HEK293 (cell line): ENCODE results near the gene ISM1.

Source experiments
- CTCF ChIA-PET: fragments of 350-600 bp; formaldehyde crosslinking; extraction: SDS; loops from one replicate; lab custom pipeline; 2021; ENCODE audit warnings: antibody characterized with exemption; lab: Yijun Ruan, JAX
- POLR2A ChIA-PET: fragments of 300-600 bp; formaldehyde crosslinking; extraction: SDS; loops from one replicate; lab custom pipeline; 2020; ENCODE audit warnings: antibody characterized with exemption, inconsistent platforms; lab: Yijun Ruan, JAX
- H3K27ac ChIP-seq: fragments of 200-500 bp; sonication (Bioruptor generic); 2 replicates; pipeline ENCODE4 v1.5.1; 2014; ENCODE audit warnings: low read depth, low read length, control low read depth, inconsistent platforms; ENCODE audit errors: extremely low read depth
- H3K36me3 ChIP-seq, 2 experiments: fragments of 200-500 bp in 1 of 2; sonication (Bioruptor generic) in 1 of 2; 1 replicate in 1 of 2; 2 replicates in 1 of 2; pipeline ENCODE4 v1.5.1; 2014 to 2017; ENCODE audit warnings: inconsistent platforms in 2 of 2, low read length in 2 of 2; ENCODE audit not compliant: control insufficient read depth in 2 of 2, insufficient read depth in 1 of 2
- H3K4me1 ChIP-seq: fragments of 200-500 bp; sonication (Bioruptor generic); 2 replicates; pipeline ENCODE4 v1.5.1; 2014; ENCODE audit warnings: mild to moderate bottlenecking, low read length, inconsistent platforms; ENCODE audit not compliant: control insufficient read depth, insufficient read depth
- H3K4me3 ChIP-seq: 2 replicates; pipeline ENCODE4 v1.5.1; 2011; ENCODE audit warnings: low read depth, mild to moderate bottlenecking, control low read depth, low read length, moderate library complexity
- H3K9me3 ChIP-seq: fragments of 200-500 bp; sonication (Bioruptor generic); 2 replicates; pipeline ENCODE4 v1.5.1; 2014; ENCODE audit warnings: low read depth, low read length, inconsistent platforms; ENCODE audit not compliant: control insufficient read depth, insufficient read depth
- ELK4 ChIP-seq: IDR thresholded peaks from 2 replicates; pipeline ENCODE4 v1.6.1; 2011; ENCODE audit warnings: mild to moderate bottlenecking, low read depth, low read length, borderline replicate concordance
- SCRT1 ChIP-seq: fragments of 450-650 bp; formaldehyde crosslinking; IDR thresholded peaks from 2 replicates; pipeline ENCODE4 v1.5.1; 2016; ENCODE audit warnings: missing biosample characterization, missing genetic modification characterization, borderline replicate concordance
- ZNF121 ChIP-seq: fragments of 450-650 bp; formaldehyde crosslinking; IDR thresholded peaks from 2 replicates; pipeline ENCODE4 v1.5.1; 2016; ENCODE audit warnings: missing biosample characterization, missing genetic modification characterization
- ZNF16 ChIP-seq: fragments of 450-650 bp; formaldehyde crosslinking; IDR thresholded peaks from 2 replicates; pipeline ENCODE4 v1.5.1; 2016; ENCODE audit warnings: low read depth, missing biosample characterization, missing genetic modification characterization
- ZNF19 ChIP-seq: fragments of 450-650 bp; formaldehyde crosslinking; IDR thresholded peaks from 2 replicates; pipeline ENCODE4; 2016; ENCODE audit warnings: missing biosample characterization, missing genetic modification characterization, low read depth
- ZNF221 ChIP-seq: fragments of 450-650 bp; formaldehyde crosslinking; IDR thresholded peaks from 2 replicates; pipeline ENCODE4 v1.5.1; 2017; ENCODE audit warnings: missing biosample characterization, missing genetic modification characterization, borderline replicate concordance
- ZNF324 ChIP-seq: fragments of 450-650 bp; formaldehyde crosslinking; IDR thresholded peaks from 2 replicates; pipeline ENCODE4 v1.5.1; 2016; ENCODE audit warnings: missing biosample characterization, missing genetic modification characterization
- ZNF660 ChIP-seq: fragments of 450-650 bp; IDR thresholded peaks from 2 replicates; pipeline ENCODE4 v1.5.1; 2018; ENCODE audit warnings: missing biosample characterization, mild to moderate bottlenecking, missing genetic modification characterization
- ZNF785 ChIP-seq: fragments of 450-650 bp; formaldehyde crosslinking; IDR thresholded peaks from 2 replicates; pipeline ENCODE4 v1.5.1; 2016; ENCODE audit warnings: missing biosample characterization, missing genetic modification characterization
- TF ChIP-seq, protein P1 (sequence below): fragments of 450-650 bp; formaldehyde crosslinking; IDR thresholded peaks from 2 replicates; pipeline ENCODE4 v1.5.1; 2016; ENCODE audit warnings: missing biosample characterization, missing genetic modification characterization, low read depth
- TF ChIP-seq, protein P2 (sequence below): fragments of 450-650 bp; formaldehyde crosslinking; IDR thresholded peaks from 2 replicates; pipeline ENCODE4 v1.5.1; 2016; ENCODE audit warnings: missing biosample characterization, missing genetic modification characterization
- TF ChIP-seq, protein P3 (sequence below): fragments of 450-650 bp; formaldehyde crosslinking; IDR thresholded peaks from 2 replicates; pipeline ENCODE4 v1.5.1; 2017; ENCODE audit warnings: missing biosample characterization, missing genetic modification characterization

ISM1 gene

GRCh38 chr20:13277663-13278295, 56.7 kb downstream of the ISM1 start (continued):
- TF ChIP-seq ELK4 (no peak), ZNF324 (tag by site-specific recombination) (no peak), ZNF121 (tag by site-specific recombination) (no peak)
- TF ChIP-seq, protein P1, sequence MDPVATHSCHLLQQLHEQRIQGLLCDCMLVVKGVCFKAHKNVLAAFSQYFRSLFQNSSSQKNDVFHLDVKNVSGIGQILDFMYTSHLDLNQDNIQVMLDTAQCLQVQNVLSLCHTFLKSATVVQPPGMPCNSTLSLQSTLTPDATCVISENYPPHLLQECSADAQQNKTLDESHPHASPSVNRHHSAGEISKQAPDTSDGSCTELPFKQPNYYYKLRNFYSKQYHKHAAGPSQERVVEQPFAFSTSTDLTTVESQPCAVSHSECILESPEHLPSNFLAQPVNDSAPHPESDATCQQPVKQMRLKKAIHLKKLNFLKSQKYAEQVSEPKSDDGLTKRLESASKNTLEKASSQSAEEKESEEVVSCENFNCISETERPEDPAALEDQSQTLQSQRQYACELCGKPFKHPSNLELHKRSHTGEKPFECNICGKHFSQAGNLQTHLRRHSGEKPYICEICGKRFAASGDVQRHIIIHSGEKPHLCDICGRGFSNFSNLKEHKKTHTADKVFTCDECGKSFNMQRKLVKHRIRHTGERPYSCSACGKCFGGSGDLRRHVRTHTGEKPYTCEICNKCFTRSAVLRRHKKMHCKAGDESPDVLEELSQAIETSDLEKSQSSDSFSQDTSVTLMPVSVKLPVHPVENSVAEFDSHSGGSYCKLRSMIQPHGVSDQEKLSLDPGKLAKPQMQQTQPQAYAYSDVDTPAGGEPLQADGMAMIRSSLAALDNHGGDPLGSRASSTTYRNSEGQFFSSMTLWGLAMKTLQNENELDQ, result no peak

DNA sequence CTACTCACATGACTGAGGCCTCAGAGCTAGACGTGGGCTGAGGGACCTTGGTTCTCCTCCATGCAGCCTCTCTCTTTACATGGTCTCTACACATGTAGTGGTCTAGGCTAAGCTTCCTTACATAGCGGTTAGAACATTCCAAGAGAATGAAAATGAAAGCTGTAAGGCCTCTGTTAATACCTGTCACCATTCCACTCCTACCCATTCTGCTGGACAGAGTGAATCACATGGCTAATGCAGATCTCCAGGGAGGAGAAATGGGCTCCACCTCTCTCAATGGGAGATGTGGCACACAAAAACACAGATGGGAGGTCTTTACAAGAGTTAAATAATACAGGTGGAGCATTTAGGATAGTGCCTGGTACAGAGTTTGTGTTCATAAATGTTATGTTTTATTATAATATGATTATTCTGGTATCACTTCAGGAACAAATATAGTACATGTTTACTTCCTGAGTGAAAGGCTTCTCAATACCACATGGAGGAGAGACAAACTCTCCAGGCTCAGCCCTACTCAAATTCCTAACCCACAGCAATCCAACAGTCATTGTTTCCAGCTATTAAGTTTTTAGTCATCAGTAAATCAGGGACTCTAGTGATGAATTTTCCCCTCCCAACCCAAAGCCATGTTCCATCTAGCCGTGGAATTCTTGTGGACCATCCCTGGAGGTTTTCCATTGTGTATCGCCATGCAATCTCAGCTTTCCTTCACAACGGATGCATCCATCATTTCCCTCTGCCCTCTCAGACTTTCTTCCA, 57.9 kb downstream of the ISM1 start:
- H3K4me3 ChIP-seq, result no peak overlapping the region
- no peaks in the 10 kb centered on the region for H3K9me3 ChIP-seq
- no peak for TF ChIP-seq ZNF660 (tag by site-specific recombination)
- TF ChIP-seq ZNF221 (tag by site-specific recombination), result no peak
- TF ChIP-seq ZNF19 (tag by site-specific recombination), result no peak
- TF ChIP-seq, protein P2, sequence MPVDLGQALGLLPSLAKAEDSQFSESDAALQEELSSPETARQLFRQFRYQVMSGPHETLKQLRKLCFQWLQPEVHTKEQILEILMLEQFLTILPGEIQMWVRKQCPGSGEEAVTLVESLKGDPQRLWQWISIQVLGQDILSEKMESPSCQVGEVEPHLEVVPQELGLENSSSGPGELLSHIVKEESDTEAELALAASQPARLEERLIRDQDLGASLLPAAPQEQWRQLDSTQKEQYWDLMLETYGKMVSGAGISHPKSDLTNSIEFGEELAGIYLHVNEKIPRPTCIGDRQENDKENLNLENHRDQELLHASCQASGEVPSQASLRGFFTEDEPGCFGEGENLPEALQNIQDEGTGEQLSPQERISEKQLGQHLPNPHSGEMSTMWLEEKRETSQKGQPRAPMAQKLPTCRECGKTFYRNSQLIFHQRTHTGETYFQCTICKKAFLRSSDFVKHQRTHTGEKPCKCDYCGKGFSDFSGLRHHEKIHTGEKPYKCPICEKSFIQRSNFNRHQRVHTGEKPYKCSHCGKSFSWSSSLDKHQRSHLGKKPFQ (tag by site-specific recombination), result no peak
- TF ChIP-seq, protein P1, result no peak
- no peak for TF ChIP-seq ZNF16 (tag by site-specific recombination)
- no peak for TF ChIP-seq SCRT1 (tag by site-specific recombination)
- TF ChIP-seq, protein P3, sequence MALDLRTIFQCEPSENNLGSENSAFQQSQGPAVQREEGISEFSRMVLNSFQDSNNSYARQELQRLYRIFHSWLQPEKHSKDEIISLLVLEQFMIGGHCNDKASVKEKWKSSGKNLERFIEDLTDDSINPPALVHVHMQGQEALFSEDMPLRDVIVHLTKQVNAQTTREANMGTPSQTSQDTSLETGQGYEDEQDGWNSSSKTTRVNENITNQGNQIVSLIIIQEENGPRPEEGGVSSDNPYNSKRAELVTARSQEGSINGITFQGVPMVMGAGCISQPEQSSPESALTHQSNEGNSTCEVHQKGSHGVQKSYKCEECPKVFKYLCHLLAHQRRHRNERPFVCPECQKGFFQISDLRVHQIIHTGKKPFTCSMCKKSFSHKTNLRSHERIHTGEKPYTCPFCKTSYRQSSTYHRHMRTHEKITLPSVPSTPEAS (tag by site-specific recombination), result no peak
- TF ChIP-seq ZNF785 (tag by site-specific recombination), result no peak
- TF ChIP-seq, all 188 proteins: peak for 0
- ChIA-PET CTCF (interaction anchor here (0.9 to 1.8 kb wide), 2 partner anchors 24 to 159 kb away, joined by 5 to 6 read pairs; no protein-coding TSS in a partner anchor), POLR2A (no interaction called here)
- Histone ChIP-seq H3K27ac (no peak overlapping the region), H3K36me3 (no peaks in the 10 kb centered on the region), H3K4me1 (no peaks in the 10 kb centered on the region)
